K562 (cell line): ENCODE data around the gene PRKX. TPM values are rescaled to one million over a fixed set of nuclear protein-coding genes. Genes with fewer than 3 reads are reported as not detected.

Experiments used
- ATAC-seq: fragments of 200-7000 bp; cut with Tn5 transposase; 3 replicates; pipeline ENCODE4 v1.9.1; 2020; ENCODE audit warnings: moderate library complexity
- BruUV-seq: library from RNA; stranded (reverse); fragments of 400-500 nt; replicated peaks from 2 replicates; lab custom pipeline; 2021; lab: Mats Ljungman, UMichigan
- CTCF ChIA-PET: fragments of 300-600 bp; formaldehyde crosslinking; extraction: SDS; loops from one replicate; lab custom pipeline; 2021; ENCODE audit warnings: low intra/inter-chr PET ratio; lab: Yijun Ruan, JAX
- POLR2A ChIA-PET: fragments of 300-600, 350-650 bp; sonication (Branson Sonifier 250); formaldehyde crosslinking; extraction: SDS; loops from one replicate; lab custom pipeline; 2021; ENCODE audit warnings: antibody characterized with exemption, inconsistent platforms; lab: Yijun Ruan, JAX
- DNase-seq, 4 experiments: peaks; one replicate each; pipeline versions ENCODE4 v3.0.0 to v3.0.0-alpha.2; 2011 to 2018; ENCODE audit warnings: low spot score in 3 of 4, mixed read lengths in 3 of 4; ENCODE audit errors: extremely low read depth in 1 of 4
- FAIRE-seq: peaks from 2 replicates; lab custom pipeline; 2011; peaks lifted over from hg19 to GRCh38; lab: Jason Lieb, UNC
- H2AFZ ChIP-seq: 2 replicates; pipeline ENCODE4 v1.6.0; 2011; ENCODE audit warnings: low read depth, low read length, control low read depth, inconsistent platforms
- H3K27ac ChIP-seq: fragments of 200-600 bp; 3 replicates; pipeline ENCODE4 v1.8.0; 2011; ENCODE audit warnings: low read depth, mild to moderate bottlenecking, control low read depth, inconsistent platforms, low read length, moderate library complexity, mixed read lengths; ENCODE audit errors: extremely low read depth
- H3K27me3 ChIP-seq, 2 experiments: fragments of 300-600 bp in 1 of 2; 2 replicates in 1 of 2; 3 replicates in 1 of 2; pipeline versions ENCODE4 v1.6.0 to v1.8.0; 2011; ENCODE audit warnings: inconsistent platforms in 2 of 2, low read length in 2 of 2, mild to moderate bottlenecking in 1 of 2, mixed read lengths in 1 of 2, moderate library complexity in 1 of 2; ENCODE audit not compliant: control insufficient read depth in 2 of 2, insufficient read depth in 2 of 2
- H3K36me3 ChIP-seq: fragments of 300-600 bp; 3 replicates; pipeline ENCODE4 v1.8.0; 2011; ENCODE audit warnings: mild to moderate bottlenecking, low read length, inconsistent platforms; ENCODE audit not compliant: control insufficient read depth, insufficient read depth
- H3K4me1 ChIP-seq, 2 experiments: fragments of 200-600 bp in 1 of 2; replicated peaks in 1 of 2; 2 replicates in 1 of 2; 3 replicates in 1 of 2; pipeline versions ENCODE4 v1.5.1 to v1.8.0; 2011; ENCODE audit warnings: inconsistent platforms in 2 of 2, low read length in 2 of 2, mild to moderate bottlenecking in 1 of 2, mixed read lengths in 1 of 2, moderate library complexity in 1 of 2; ENCODE audit not compliant: control insufficient read depth in 2 of 2, insufficient read depth in 2 of 2
- H3K4me2 ChIP-seq: 2 replicates; pipeline ENCODE4 v1.6.1; 2011; ENCODE audit warnings: low read length, control low read depth, inconsistent platforms, mixed read lengths; ENCODE audit not compliant: insufficient read depth
- H3K4me3 ChIP-seq: fragments of 200-600 bp; sonication (generic), shearing (Covaris generic); 2 replicates; pipeline ENCODE4 v1.5.1; 2016; ENCODE audit warnings: control low read depth, inconsistent platforms
- H3K79me2 ChIP-seq: fragments of 200-600 bp; 3 replicates; pipeline ENCODE4 v1.8.0; 2011; ENCODE audit warnings: low read length, inconsistent platforms; ENCODE audit not compliant: control insufficient read depth, insufficient read depth
- H3K9ac ChIP-seq, 2 experiments: 2 replicates each; pipeline versions ENCODE4 v1.6.0 to v1.6.1; 2011; ENCODE audit warnings: low read depth in 2 of 2, low read length in 2 of 2, control low read depth in 1 of 2, inconsistent platforms in 1 of 2, mild to moderate bottlenecking in 1 of 2, mixed read lengths in 1 of 2; ENCODE audit not compliant: insufficient read depth in 1 of 2
- H3K9me1 ChIP-seq: one replicate; pipeline ENCODE4 v1.6.0; 2011; ENCODE audit warnings: inconsistent platforms, mild to moderate bottlenecking, low read length, moderate library complexity; ENCODE audit not compliant: control insufficient read depth, insufficient read depth
- H3K9me3 ChIP-seq: replicated peaks from 2 replicates; pipeline ENCODE4 v1.5.1; 2011; ENCODE audit warnings: low read depth, low read length, inconsistent platforms; ENCODE audit not compliant: control insufficient read depth, insufficient read depth
- H4K20me1 ChIP-seq: replicated peaks from 2 replicates; pipeline ENCODE4 v1.6.1; 2011; ENCODE audit warnings: low read length, inconsistent platforms, mixed read lengths; ENCODE audit not compliant: control insufficient read depth, insufficient read depth
- ARID2 ChIP-seq: fragments of 450-650 bp; IDR thresholded peaks from 2 replicates; pipeline ENCODE4 v1.6.1; 2017; ENCODE audit warnings: antibody characterized with exemption, mild to moderate bottlenecking
- ELF4 ChIP-seq: fragments of 450-650 bp; formaldehyde crosslinking; IDR thresholded peaks from 2 replicates; pipeline ENCODE4 v1.4.0; 2022; ENCODE audit warnings: missing genetic modification characterization
- HDAC6 ChIP-seq: IDR thresholded peaks from 2 replicates; pipeline ENCODE4 v1.6.1; 2012; ENCODE audit warnings: low read depth, mild to moderate bottlenecking, control low read depth, inconsistent platforms, low read length, moderate library complexity
- IRF1 ChIP-seq: sonication (generic); formaldehyde crosslinking; IDR thresholded peaks from 2 replicates; pipeline ENCODE4 v1.8.0; 2022; ENCODE audit warnings: missing genetic modification reagents, mild to moderate bottlenecking, borderline replicate concordance
- ZNF140 ChIP-seq: fragments of 250-450 bp; sonication (Bioruptor Pico); IDR thresholded peaks from 2 replicates; pipeline ENCODE4 v1.8.0; 2021; ENCODE audit warnings: moderate library complexity, mild to moderate bottlenecking, inconsistent platforms
- WGBS: fragments of 100-300 bp; shearing (Covaris generic); methylation state at CpG from one replicate; pipeline ENCODE4 v1.1.6; 2016; ENCODE audit warnings: low coverage, mixed read lengths; ENCODE audit not compliant: insufficient coverage; ENCODE audit errors: missing lambda C conversion rate; 5-methylcytosine and 5-hydroxymethylcytosine counted together
- in situ Hi-C: fragments of 300-500 bp; cut with MboI; formaldehyde crosslinking; loops from 4 replicates; pipeline ENCODE4 v1.15.0; 2018; ENCODE audit warnings: inconsistent platforms, mixed read lengths
- intact Hi-C: fragments of 100-400 bp; cut with micrococcal nuclease; formaldehyde crosslinking; loops from 2 replicates; pipeline ENCODE4 v1.14.2; 2022
- polyA plus RNA-seq, 8 experiments: library from polyadenylated mRNA; depleted of rRNA in 4 of 8; stranded (reverse) in 5 of 8; unstranded in 3 of 8; fragments of >200 nt; fragmentation: Nextera tagmentation in 2 of 8; fragmentation: Illumina TruSeq in 1 of 8; extraction: Ambion mirVana in 2 of 8; extraction: Trizol in 1 of 8; gene quantifications; 2 replicates each; pipeline versions ENCODE4 v1.2.1 to v1.2.3, GENCODE V29; 2011 to 2014; ENCODE audit warnings: inconsistent platforms in 1 of 8, missing spikeins in 1 of 8
- total RNA-seq, 7 experiments: library from RNA; depleted of rRNA in 6 of 7; stranded (reverse); fragments of >200 nt in 6 of 7; fragmentation: Illumina TruSeq in 2 of 7; extraction: Trizol in 2 of 7; gene quantifications; 2 replicates each; pipeline versions ENCODE4 v1.2.1 to v1.2.3, GENCODE V29; 2011 to 2021; ENCODE audit warnings: low replicate concordance in 1 of 7
- TF ChIP-seq, protein P1 (sequence below): fragments of 450-650 bp; formaldehyde crosslinking; IDR thresholded peaks from 2 replicates; pipeline ENCODE4 v1.4.0; 2022; ENCODE audit warnings: missing genetic modification characterization

PRKX gene
- total and polyA plus RNA-seq, 9 of the 15 experiments (the other 6 are each of a cell fraction or from before 2014, with no cell fraction given), result 3.3 to 29.4 (median 23.7) TPM

DNA sequence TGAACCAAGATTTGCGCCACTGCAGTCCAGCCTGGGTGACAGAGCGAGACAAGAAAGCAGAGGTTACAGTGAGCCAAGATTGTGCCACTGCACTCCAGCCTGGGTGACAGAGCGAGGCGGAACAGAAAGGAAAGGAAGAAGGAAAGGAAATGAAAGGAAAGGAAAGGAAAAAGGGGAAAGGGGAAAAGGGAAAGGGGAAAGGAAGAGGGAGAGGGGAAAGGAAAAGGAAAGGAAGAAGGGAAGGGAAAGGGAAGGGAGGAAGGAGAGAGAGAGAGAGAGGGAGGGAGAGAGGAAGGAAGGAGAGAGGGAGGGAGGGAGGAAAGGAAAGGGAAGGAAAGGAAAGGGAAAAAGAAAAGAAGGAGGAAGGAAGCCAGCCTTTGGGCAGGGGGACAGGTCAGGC, 76.6 kb downstream of the PRKX start (continued):
- TF ChIP-seq IRF1 (CRISPR knock-in tag), result no peak
- no peak for TF ChIP-seq HDAC6
- no peak for TF ChIP-seq ZNF140 (CRISPR knock-in tag)
- TF ChIP-seq, protein P1, sequence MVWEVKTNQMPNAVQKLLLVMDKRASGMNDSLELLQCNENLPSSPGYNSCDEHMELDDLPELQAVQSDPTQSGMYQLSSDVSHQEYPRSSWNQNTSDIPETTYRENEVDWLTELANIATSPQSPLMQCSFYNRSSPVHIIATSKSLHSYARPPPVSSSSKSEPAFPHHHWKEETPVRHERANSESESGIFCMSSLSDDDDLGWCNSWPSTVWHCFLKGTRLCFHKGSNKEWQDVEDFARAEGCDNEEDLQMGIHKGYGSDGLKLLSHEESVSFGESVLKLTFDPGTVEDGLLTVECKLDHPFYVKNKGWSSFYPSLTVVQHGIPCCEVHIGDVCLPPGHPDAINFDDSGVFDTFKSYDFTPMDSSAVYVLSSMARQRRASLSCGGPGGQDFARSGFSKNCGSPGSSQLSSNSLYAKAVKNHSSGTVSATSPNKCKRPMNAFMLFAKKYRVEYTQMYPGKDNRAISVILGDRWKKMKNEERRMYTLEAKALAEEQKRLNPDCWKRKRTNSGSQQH, result no peak
- TF ChIP-seq ELF4 (CRISPR knock-in tag), result no peak

DNA sequence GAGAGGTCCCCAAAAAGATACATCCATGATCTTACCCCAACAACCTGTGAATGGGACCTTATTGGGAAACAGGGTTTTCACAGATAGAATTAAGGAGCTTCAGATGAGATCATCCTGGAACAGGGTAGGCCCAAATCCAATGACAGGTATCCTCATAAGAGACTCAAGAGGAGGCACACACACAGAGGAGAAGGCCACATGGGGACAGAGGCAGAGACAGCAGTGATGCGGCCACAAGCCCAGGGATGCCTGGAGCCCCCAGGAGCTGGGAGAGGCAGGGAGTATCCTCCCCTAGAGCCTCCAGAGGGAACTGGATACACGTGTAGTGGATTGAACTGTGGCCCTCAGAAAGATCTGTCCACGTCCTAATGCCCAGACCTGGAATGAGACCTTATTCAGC, 82.3 kb downstream of the PRKX start:
- no peak for TF ChIP-seq ARID2
- in situ Hi-C loops (loop anchor here (10.0 to 25.0 kb wide), 2 partner anchors 396 to 744 kb away; no protein-coding TSS in a partner anchor), intact Hi-C loops (no loop called here)
- DNase-seq, result no peak
- H3K4me1 ChIP-seq, result no peaks in the 10 kb centered on the region
- CTCF ChIA-PET, result no interaction called here
- POLR2A ChIA-PET, result no interaction called here
- H3K9me3 ChIP-seq, result no peaks in the 10 kb centered on the region
- no peak overlapping the region for H2AFZ ChIP-seq
- no peaks in the 10 kb centered on the region for H3K27me3 ChIP-seq
- H3K9me1 ChIP-seq, result no peaks in the 10 kb centered on the region
- H3K9ac ChIP-seq, result no peak overlapping the region
- no peak overlapping the region for H3K4me3 ChIP-seq
- H3K36me3 ChIP-seq, result peaks cover 28% of the 10 kb centered on the region; the same call in 1 of the 3 replicates
- H3K79me2 ChIP-seq, result no peaks in the 10 kb centered on the region
- FAIRE-seq, result no peak
- H3K4me2 ChIP-seq, result no peak overlapping the region
- no peak for ATAC-seq
- H4K20me1 ChIP-seq, result no peaks in the 10 kb centered on the region
- no CpG with 5 or more reads among the region's 3 CpGs for WGBS
- BruUV-seq, result no TSS peak
- H3K27ac ChIP-seq, result no peak overlapping the region
